GM18517 (cell line): ENCODE results near the gene POFUT2.

Experiments
- ATAC-seq: cut with Tn5 transposase; IDR thresholded peaks from one replicate; pipeline ENCODE4 v1.9.1; 2021; ENCODE audit warnings: mild to moderate bottlenecking, moderate library complexity; ENCODE audit not compliant: unreplicated experiment

The POFUT2 gene

DNA sequence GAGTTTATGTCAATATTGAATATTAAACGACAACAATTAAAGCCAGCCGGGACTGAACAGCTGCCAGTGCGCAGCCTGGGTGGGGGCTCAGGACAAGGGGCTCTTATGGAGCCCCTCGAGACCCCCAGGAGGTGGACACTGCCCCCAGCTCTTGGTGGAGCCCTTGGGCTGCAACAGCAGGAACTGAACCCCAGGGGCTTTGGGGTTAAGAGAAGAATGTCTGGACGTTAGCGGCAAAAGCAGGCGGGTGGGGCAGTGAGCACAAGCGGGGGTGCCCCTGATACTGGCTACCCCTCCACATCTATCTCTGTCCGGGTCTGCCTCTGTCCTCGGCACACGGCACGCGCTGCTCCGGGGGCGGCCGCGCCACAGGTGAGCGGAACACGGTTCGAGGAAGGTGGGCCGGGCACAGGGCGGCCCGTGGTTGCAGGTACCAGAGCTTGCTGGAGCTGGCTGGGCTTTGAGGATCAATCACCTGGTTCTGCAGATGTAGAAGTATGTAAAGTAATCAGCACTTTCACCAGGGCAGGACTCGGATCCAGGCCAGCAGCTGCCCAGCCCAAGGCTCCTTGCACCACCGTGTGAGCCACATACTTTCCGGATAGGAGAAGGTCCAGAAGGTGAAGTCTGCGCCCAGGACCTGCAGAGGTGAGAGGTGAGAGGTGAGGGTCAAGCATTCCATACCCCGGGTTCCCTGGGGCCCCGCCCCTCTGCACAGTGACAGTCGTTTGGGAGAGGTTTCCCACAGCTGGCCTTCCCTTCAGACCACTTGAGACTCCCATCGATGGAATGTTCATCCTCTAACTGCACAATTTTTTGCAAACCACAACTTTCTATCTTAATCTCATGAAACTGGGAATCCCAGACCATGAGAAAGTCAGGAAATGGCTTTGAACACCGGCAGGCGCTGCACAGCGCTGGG is 12.4 kb upstream of the POFUT2 start:
- ATAC-seq, result no peak

DNA sequence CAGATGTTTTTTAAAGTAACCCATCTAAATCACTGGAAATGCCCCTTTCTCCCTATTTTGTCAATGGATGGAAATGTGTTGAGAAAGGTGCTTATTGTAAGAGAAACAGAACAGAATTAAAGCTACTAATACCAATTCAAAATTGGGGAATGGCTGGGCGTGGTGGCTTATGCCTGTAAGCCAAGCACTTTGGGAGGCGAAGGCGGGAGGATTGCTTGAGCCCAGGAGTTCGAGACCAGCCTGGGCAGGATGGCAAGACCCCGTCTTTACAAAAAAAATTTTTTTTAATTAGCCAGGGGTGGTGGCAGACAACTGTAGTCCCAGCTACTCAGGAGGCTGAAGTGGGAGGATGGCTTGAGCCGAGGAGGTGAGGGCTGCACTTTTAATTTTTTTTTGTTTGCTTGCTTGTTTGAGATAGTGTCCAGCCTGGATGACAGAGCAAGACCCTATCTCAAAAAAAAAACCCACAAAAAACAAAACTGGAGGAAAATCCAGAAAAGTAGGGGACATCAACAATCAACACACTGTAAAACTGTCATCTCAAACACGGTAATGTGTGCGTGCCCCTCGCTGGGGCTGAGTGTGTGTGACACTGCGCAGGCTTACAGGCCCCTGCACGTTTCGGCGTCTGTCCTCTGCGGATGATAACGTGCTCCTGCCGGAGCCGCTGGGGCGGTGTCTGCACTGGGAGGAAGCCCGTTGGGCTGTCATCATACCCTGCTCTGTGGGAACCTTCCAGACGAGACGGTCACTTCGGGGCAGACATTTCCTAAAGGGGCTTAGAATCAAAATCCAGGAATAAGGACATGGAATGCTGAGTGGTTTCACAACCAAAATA is 11.6 kb upstream of the POFUT2 start:
- no peak for ATAC-seq

DNA sequence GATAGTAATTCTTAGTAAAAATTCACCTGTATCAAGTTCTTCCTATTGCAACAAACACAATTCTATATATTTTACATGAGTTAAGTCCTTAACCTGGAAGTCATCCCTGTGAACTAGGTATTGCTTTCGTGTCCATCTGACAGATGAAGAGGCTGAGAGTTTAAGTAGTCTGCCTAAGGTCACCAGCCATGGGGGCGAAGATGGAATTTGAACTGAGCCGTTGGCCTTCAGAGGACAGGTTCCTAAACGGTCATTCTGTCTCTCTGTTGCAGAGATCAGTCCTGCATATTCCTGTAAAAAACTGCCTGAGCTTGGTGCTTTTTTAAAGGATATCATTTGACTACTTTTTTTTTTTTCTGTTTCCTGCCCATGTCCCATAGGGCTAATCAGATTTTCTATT is 10.2 kb upstream of the POFUT2 start:
- no peak for ATAC-seq

DNA sequence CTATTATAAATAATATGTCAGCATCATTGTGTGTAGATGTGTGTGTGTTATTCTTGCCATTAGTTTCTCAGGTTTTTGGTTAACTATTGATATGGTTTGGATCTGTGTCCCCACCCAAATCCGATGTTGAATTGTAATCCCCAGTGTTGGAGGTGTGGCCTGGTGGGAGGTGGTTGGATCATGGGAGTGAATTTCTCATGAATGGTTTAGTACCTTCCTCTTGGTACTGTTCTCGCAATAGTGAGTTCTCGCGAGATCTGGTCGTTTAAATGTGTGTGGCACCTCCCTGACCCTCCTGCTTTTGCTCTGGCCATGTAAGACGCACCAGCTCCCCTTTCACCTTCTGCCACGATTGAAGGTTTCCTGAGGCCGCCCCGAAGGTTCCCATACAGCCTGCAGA is 9.6 kb upstream of the POFUT2 start:
- ATAC-seq, result no peak

DNA sequence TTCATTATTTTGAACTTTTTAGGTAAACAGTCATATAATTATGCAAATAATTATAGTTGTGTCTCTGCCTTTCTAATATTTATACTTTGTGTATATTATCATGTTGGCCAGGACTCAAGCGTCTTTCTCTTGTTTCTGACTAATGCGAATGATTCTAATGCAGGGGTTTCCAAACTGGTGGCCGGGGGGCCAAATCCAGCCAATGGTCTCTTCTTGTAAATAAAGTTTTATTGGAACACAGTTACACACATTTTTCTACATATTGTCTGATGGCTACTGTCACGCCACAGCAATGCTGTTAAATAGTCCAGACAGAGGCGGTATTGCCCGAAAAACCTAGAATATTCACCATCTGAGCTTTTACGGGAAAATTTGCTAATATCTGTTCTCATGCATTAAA is 8.9 kb upstream of the POFUT2 start:
- ATAC-seq, result no peak

DNA sequence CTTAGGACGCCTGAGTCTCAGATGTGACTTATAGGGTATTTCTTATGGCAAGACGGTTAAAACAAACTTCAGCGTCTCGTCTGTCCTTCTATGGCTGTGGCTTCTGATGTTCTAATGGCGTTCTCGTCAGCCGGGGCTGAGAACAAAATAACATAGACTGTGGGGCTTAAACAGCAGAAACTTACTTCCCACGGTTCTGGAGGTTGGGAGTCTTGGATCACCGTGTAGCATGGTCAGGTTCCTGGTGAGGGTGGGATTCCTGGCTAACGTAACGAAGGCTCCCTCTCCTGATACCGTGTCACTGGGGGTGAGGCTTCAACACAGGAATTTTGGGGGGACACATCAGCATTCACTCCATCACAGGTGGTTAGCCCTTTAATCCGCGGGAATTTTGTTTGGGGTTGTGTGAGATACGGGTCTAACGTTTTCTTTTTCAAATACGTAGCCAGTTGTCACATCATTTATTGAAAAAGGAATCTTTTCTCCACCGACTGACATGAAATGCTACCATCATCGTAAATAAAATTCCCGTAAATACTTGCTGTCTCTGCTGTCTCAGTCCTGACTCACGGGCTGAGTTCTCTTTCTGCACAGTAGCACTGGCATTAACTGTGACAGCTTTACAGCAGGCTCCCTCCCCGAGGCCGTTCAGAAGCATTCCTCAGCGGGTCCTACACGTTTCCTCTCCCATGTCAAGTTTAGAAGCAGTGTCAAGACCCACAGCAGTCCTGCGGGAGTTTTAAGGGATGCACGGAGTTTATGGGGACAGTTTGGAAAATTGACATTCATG is 8.1 kb upstream of the POFUT2 start:
- no peak for ATAC-seq

DNA sequence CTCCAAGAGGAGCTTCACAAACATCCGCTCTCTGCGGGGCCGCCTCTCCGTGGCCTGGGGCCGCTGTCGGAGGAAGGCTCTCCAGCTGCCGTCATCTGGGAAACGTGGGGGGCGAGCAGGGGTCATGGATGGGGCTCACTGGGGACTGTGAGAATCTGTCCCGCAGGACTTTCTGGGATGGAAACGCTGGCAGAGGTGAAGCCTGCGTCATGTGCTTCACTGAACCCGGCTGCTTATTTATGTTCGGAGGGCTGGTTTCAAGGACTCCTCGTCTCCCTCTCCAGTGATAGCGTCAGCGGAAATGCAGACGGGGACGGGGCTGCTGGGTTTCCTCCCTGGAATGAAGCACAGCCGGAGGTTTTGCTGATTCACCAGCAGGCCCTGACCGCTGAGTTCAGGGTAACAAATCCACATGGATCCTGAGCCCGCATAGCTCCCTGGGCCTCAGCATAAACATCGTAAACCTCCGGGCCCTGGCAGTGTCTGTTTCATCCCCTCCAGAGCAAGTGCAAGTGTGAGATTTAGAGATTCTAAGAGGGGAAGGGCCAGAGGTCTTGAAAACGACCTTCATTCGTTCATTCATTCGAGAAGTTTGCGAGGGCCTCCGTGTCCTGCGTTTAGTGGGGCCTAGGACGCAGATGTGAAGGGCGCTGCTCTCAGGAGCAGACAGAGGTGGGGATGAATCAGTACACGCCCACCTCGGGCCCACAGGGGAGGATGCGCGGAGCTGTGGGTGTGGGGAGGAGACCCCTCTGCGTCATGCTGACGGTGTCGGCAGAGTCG is 7.0 kb upstream of the POFUT2 start:
- ATAC-seq, result no peak

DNA sequence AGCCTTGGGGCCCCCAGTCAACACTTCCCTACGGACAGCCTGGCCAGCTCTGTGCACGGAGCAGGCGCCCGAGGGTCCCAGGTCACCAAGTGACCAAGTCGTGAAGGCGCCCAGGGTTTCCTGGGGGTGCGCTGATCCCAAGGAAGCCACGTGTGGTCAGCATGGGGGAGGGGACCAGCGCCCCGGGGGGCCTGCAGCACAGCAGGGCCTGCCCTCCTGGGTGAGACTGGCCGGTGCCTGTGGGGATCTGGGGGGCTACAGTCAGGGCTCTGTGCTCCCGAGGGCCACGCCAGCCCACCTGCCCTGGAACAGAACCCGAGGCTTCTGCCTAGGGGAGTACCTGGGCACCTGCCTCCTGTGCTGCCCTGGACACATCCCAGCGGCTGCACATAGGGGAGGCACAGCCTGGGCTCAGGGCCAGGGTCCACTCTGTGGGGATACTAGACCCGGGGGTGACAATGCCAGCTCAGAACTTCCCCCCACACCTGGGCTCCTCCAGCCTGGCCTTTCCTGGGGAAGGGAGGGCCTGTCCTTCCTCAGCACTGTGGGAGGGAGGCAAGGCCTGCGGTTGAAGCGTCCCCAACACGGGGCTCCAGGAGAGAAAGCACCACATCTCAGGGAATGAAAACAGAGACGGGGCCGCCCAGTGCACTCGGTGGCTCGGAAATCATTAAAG is 6.2 kb upstream of the POFUT2 start:
- no peak for ATAC-seq

DNA sequence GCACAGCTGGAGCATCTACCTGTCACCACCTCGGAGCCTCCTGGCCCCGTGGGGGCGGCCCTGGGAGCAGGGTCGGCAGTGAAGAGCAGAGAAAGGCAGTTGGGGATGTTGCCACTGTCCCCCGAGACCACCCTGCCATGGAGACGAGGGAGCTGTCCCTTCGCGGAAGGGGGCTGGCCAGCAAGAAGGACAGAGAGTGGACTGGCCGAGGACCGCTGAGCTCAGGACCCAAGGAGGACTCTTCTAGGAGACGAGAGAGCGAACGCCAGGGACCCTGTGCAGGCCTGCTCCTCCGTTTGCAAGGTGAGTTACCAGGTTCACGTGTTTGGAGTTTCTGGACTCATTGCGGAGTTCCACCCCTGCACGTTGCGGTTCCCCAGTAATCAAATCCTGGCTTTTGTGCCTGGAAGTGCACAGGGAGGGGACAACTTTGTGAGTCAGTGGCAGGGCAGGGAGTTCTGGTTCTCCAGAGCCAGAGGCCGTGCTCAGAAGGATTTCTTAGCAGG is 5.6 kb upstream of the POFUT2 start:
- no peak for ATAC-seq

DNA sequence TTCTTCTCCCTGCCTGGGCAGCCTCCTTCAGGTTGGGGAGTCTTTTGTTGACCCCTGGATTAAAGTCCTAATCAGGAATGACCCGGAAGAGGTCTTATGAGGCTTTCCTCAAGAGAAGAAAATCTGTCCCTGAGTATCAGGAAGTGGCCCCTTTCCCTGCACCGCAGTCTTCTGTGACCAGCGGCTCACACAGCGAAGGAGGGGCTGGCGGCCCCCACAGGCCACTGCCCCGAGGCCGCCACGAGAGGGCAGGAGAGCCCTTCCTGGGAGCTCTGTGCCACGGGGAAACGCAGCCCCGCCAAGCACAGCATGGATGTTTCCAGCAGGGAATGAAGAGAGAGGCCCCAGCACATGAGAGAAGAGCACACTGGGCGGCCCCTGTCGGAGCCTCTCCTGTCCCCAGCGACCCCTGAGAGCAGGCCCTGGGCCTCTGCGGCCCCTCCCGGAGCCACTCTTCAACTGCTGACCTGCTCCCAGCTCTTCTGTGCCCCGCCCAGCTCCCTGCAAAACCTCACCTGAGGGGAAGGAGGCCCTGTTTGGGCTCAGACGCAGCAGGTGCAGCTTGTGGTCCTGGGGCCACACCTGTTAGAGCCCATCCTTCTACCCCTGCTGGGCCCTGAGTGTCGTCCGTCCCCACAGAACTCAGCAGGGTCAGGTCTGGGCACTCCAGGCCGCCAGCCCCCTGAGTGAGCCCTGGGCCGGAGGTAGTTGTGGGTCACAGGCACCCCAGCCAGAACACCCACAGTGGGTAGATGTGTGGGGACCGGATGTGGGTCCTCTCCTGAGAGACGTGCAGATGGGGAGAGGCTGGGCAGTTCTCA is 4.9 kb upstream of the POFUT2 start:
- ATAC-seq, result no peak

DNA sequence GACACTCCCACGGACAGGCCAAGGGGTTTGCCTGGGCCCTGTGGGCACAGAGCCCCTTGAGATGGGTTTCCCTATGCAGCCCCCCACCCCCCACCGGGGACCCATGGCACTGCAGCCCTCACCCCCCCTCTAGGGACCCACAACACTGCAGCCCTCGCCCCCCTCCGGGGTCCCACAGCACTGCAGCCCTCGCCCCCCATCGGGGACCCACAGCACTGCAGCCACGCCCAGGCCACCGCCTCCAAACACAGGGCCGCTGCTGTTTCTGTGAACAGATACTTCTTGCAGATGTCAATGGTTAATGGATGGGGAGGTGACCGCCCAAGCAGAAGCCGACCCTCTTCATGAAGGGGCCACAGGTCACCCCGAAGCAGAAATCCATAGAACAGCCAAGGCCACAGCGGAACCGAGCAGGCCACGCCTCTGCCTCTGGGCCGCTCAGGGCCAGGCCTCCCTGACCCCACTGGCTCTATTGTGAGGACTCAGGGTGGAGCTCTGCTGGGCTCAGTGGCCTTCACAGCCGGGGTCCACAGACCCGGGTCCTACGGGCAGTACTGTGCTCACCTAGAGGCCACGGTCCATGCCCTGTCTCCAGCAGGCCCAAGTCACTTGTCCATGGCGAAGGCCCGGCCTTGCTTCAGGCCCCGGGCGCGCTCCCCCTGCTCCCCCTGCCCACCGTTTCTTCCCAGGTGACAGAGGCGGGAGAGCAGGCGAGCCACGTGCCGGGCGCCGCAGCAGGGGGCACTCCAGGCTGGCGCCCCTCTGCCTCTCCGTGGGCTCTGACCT is 4.1 kb upstream of the POFUT2 start:
- no peak for ATAC-seq

DNA sequence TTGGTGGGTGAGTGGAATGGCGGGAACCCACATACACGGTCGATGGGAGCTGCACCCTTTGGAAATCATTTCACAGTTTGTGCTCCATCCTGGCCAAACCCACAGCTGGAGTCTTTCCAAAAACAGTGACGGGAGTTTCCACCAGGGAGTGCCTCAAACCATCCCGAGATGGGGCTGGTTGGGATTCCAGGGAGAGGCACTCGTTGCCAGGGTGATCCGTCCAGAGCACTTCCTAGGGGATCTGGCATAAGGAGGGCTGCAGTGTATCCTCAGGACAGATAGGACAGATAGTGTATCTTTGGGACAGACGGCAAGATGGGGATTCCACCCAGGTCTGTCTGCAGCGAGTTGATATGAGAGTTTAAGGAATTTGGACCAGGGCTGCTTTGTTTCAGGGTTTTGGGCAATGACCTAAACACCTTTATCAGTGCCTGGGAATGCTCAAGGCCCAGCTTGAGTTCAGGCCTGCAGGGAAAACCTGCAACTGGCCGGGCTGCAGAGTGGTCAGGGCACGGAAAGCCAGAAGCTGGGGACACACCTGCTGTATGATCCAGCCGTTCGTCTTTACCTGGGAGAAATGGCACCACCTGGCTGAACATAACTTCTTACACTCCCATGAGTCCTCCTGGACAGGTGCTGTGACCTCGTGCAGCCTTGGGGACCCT is 3.4 kb upstream of the POFUT2 start:
- no peak for ATAC-seq

DNA sequence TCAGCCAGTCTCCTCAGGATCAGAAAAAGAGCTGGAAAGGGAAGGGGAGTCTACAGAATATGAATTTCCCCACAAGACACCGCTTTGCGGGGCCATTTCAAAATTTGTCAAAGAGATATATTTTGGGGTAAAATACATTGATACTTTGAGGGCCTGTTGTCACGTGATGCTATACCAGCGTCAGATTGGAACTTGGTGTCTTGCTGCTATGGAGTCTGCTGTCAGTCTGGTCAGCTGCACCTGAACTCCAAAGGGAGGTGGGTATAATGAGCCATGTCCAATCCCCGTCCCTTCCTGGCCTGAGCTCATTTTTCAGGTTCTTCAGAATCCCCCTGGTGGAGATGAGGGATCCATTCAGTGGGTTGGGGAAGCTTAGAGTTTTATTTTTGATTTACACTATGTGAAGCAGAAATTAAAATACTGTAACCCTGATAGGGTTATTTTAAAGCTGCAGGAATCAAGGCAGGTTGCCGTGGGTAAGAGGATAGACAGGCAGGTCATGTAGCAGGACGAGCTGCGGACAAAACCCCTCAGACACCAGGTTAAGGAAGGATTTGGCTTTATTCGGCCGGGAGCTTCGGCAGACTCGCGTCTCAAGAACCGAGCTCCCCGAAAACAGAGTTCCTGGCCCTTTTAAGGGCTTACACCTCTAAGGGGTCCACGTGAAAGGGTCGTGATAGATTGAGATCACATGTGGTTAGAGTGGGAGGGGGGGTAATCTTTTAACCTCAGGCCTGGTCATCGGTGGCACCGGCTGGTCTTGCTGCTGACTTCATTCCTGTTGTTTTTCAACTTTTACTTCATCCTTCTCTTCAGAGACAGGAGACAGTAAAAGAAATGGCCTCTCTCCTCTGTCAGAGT is 2.2 kb upstream of the POFUT2 start:
- no peak for ATAC-seq

DNA sequence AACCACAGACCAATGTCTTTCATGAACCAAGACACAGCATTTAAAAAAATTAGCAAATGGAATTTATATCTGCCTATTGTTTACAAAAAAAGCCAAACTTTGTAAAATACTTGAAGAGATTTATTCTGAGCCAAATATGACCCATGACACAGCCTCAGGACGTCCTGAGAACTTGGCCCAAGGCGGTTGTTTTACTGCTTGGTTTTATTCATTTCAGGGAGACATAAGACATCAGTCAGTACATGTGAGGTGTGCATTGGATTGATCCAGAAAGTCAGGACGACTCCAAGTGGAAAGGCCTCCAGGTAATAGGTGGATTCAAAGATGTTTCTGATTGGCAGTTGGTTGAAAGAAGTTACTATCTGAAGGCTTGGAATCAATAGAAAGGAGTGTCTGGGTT is 1.4 kb upstream of the POFUT2 start:
- ATAC-seq, result no peak

DNA sequence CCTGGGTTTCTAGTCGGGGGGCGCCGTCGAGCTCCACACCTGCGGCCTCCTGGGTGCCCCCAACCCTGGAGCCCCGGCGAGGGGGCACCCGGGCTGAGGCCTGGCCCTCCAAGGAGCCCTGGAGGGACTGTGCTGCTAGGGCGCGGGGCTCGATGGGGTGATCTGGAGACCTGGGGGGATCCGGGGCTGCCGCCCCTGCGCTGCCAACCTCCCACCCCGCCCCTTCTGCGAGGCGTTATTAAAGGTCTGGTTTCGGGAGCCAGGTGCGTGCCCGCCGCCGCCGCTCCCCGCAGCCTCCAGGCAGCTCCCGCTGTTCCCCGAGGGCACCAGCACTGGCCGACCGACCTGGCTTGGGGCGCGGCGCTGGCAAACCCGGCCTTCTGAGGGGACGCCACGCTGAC is 746 bp upstream of the POFUT2 start:
- no peak for ATAC-seq

DNA sequence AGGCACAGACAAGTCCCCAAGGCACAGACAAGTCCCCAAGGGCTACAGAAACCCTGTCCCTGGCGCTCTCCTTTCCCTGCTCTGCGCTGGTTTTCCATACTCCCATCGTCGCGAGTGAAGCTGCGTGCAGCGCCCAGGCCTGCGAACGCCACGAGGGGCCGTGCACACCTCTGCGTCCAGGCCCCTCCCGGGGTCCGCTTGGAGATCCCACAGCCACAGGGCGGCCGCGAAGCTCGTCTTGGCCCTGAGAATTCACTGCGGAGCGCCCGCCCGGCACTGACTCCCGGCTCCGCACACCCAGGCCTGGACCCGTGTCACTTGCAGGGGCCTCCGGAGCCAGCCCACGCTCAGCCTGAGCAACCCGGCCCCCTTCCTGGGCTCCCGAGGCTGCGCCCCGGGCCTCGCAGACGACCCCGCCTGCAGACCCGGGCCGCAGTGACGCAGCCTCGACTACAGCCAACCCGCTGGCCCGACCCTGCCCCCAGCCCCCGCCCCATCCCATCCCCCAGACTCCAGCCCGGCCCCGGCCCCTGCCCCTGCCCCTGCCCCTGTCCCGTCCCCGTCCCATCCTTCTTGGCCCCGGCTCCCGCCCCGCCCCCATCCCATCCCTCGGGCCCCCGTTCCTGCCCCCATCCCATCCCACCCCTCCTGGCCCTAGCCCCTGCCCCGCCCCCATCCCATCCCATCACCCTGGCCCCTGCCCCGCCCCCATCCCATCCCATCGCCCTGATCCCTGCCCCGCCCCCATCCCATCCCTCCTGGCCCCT is 841 bp downstream of the POFUT2 start:
- no peak for ATAC-seq
